Activated CD4-positive, alpha-beta T cell treated with anti-CD3 and anti-CD28 coated beads for 36 hours (primary cell): ENCODE data around the gene CTCF. TPM values are rescaled to one million over a fixed set of nuclear protein-coding genes. Genes with fewer than 3 reads are reported as not detected.

Experiments
- ATAC-seq: fragments of 200-7000 bp; cut with Tn5 transposase; one replicate; pipeline ENCODE4 v1.10.0; 2021; ENCODE audit warnings: mild to moderate bottlenecking, moderate library complexity
- CTCF ChIA-PET: fragments of 350-600 bp; sonication (Branson Sonifier 250); formaldehyde crosslinking; loops from one replicate; lab custom pipeline; 2021; ENCODE audit warnings: antibody characterized with exemption; lab: Charles Lee
- POLR2A ChIA-PET: fragments of 350-600 bp; sonication (Branson Sonifier 250); formaldehyde crosslinking; loops from one replicate; lab custom pipeline; 2021; ENCODE audit warnings: antibody characterized with exemption, inconsistent platforms; lab: Charles Lee
- DNase-seq: peaks from one replicate; pipeline ENCODE4 v3.0.0-alpha.2; 2020
- H3K27ac Mint-ChIP-seq: one replicate; pipeline ENCODE4 v1.8.0; 2021; ENCODE audit warnings: mixed read lengths
- H3K27me3 Mint-ChIP-seq: one replicate; pipeline ENCODE4 v1.8.0; 2021; ENCODE audit warnings: mixed read lengths
- H3K36me3 Mint-ChIP-seq: one replicate; pipeline ENCODE4 v1.8.0; 2021; ENCODE audit warnings: low read depth, mixed read lengths
- H3K4me1 Mint-ChIP-seq: one replicate; pipeline ENCODE4 v1.8.0; 2021; ENCODE audit warnings: mixed read lengths
- H3K4me3 Mint-ChIP-seq: one replicate; pipeline ENCODE4 v1.8.0; 2021; ENCODE audit warnings: mild to moderate bottlenecking, moderate library complexity, mixed read lengths
- H3K9me3 Mint-ChIP-seq: one replicate; pipeline ENCODE4 v1.8.0; 2021; ENCODE audit warnings: low read depth, mixed read lengths
- intact Hi-C, 2 experiments: fragments of 100-400 bp; cut with DNase I in 1 of 2; cut with micrococcal nuclease in 1 of 2; formaldehyde crosslinking; loops; one replicate each; pipeline versions ENCODE4 v1.14.2 to v1.15.1; 2022 to 2024; cut with DNase I, micrococcal nuclease
- total RNA-seq, 2 experiments: library from RNA; stranded (reverse); gene quantifications; one replicate each; pipeline ENCODE4 v1.2.3, GENCODE V29; 2021

CTCF gene
- total RNA-seq, 2 experiments from 2014 or later = 51.0 to 66.4 TPM

DNA sequence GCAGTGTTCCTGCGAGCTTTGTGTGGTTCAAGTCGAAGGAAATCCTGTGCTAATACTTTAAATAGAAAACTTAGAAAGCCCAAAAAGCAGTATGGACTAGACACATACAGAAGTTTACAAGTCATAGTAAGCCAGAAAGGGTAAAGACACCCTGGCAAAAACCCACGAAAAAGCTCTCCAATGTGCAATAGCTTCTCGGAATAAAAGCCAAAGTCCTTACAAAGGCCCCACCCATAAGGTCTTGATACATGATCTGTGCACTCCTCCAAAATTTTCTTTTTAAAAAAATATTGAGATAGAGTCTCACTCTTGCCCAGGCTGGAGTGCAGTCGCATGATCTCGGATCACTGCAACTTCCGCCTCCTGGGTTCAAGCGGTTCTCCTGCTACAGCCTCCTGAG lies 114.6 kb downstream of the CTCF start:
- no peaks in the 10 kb centered on the region for H3K27me3 Mint-ChIP-seq
- no peak for ATAC-seq
- intact Hi-C loops = loop anchor here in 1 of 2 experiments (10.0 kb wide), 1 partner anchor 368 kb away; no protein-coding TSS in a partner anchor
- H3K27ac Mint-ChIP-seq = no peak overlapping the region
- DNase-seq = no peak
- no peaks in the 10 kb centered on the region for H3K9me3 Mint-ChIP-seq
- H3K4me3 Mint-ChIP-seq = no peak overlapping the region
- H3K4me1 Mint-ChIP-seq = peaks cover 2% of the 10 kb centered on the region
- CTCF ChIA-PET = interaction anchor here (0.7 to 2.4 kb wide), 5 partner anchors 9 to 183 kb away, joined by 3 to 12 read pairs (median 4); no protein-coding TSS in a partner anchor
- POLR2A ChIA-PET = no interaction called here
- H3K36me3 Mint-ChIP-seq = no peaks in the 10 kb centered on the region

DNA sequence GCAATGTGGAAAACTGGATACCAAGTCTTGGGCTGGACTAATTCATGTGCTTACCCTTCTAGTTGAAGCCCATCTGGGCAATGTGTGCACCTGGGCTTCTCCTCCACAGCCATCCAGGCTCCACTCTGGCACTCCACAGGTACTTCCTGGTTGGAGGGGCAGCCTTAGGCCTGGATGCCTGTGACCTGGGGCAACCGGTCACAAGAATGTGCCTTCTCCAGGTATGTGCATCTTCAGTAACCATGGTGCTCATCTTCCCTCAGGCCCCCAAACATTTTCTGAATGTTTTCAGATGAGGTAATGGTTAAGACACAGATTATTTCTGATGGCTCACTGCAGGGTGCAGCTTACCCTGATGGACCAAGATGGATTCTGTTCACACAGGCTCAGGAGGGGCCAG lies 115.4 kb downstream of the CTCF start:
- Mint-ChIP-seq H3K4me1 (peaks cover 2% of the 10 kb centered on the region), H3K9me3 (no peaks in the 10 kb centered on the region), H3K36me3 (no peaks in the 10 kb centered on the region), H3K27ac (no peak overlapping the region), H3K4me3 (no peak overlapping the region), H3K27me3 (no peaks in the 10 kb centered on the region)
- DNase-seq (no peak), ATAC-seq (no peak)
- intact Hi-C loops = loop anchor here in 1 of 2 experiments (10.0 kb wide), 1 partner anchor 367 kb away; no protein-coding TSS in a partner anchor
- CTCF ChIA-PET = interaction anchor here (2.4 kb wide), 1 partner anchor 10 kb away, joined by 12 read pairs; no protein-coding TSS in a partner anchor
- POLR2A ChIA-PET = no interaction called here

DNA sequence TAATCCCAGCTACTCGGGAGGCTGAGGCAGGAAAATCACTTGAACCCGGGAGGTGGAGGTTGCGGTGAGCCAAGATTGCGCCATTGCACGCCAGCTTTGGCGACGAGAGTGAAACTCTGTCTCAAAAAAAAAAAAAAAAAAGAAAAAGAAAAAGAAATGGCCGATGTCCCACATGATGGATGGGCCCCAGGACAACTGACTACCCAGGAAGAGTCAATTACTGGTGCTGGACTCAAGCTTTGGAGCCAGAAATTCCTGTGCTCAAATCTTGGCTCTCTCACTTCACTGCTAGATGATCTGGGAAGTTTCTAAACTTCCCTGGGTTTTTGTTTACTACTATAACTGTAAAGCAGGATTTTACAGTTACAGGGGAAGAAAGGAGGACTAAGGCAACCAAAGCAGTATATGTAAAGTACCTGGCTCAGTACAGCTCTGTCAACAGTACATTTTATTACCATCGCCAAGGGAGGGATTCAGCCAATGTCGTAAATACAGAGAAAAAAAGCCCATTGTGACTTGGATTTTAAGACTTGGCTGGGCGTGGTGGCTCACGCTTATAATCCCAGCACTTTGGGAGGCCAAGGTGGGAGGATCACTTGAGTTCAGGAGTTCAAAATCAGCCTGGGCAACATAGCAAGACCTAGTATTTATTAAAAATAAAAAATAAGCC lies 116.2 kb downstream of the CTCF start:
- no peaks in the 10 kb centered on the region for H3K9me3 Mint-ChIP-seq
- no peaks in the 10 kb centered on the region for H3K27me3 Mint-ChIP-seq
- no peaks in the 10 kb centered on the region for H3K36me3 Mint-ChIP-seq
- no peak overlapping the region for H3K27ac Mint-ChIP-seq
- intact Hi-C loops = loop anchor here in 1 of 2 experiments (10.0 kb wide), 1 partner anchor 366 kb away; no protein-coding TSS in a partner anchor
- DNase-seq (no peak), ATAC-seq (no peak)
- H3K4me3 Mint-ChIP-seq = no peak overlapping the region
- ChIA-PET CTCF (interaction anchor here (2.4 kb wide), 1 partner anchor 11 kb away, joined by 12 read pairs; no protein-coding TSS in a partner anchor), POLR2A (interaction anchor here (0.6 kb wide), 1 partner anchor 10 kb away, joined by 3 read pairs; no protein-coding TSS in a partner anchor)
- peaks cover 2% of the 10 kb centered on the region for H3K4me1 Mint-ChIP-seq

DNA sequence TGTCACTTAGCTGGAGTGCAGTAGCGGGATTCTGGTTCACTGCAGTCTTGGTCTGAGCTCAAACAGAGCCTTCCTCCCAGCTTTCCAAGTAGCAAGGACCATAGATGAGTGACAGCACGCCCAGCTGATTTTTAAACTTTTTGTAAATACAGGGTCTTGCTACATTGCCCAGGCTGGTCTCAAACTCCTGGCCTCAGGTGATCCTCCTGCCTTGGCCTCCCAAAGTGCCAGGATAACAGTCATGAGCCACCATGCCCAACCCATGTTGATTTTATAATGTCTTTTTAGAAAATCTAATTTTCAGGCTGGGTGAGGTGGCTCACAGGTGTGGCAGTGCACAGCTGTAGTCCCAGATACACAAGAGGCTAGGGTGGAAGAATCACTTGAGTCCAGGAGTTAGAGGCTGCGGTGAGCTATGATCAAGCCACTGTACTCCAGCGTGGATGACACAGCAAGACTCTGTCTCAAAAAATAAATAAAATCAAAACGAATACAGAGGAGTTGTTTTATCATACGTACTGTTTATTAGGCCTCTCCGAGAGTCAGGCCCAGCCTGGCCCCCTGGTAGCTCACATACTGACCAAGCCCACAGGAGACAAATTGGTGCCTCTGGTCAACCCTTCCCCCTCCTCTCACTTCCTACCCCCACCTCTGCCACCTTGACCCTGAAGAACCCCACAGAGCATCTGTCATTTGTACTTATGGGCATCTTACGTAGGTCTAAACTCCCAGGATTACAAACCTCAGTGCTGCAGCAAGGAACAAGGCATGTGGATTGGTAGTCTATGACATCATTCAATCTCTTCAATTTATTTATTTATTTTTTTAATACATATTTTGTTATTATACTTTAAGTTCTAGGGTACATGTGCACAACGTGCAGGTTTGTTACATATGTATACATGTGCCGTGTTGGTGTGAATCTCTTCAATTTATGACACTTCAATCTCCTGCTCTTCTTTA lies 117.9 kb downstream of the CTCF start:
- no peak for ATAC-seq
- ChIA-PET POLR2A (no interaction called here), CTCF (interaction anchor here (0.7 to 0.8 kb wide), 2 partner anchors 11 to 148 kb away, joined by 3 to 4 read pairs; no protein-coding TSS in a partner anchor)
- no peak for DNase-seq
- Mint-ChIP-seq H3K4me3 (no peak overlapping the region), H3K27me3 (no peaks in the 10 kb centered on the region), H3K27ac (no peak overlapping the region), H3K36me3 (peaks cover 6% of the 10 kb centered on the region), H3K9me3 (no peaks in the 10 kb centered on the region), H3K4me1 (peaks cover 1% of the 10 kb centered on the region)
- intact Hi-C loops = loop anchor here in 1 of 2 experiments (10.0 kb wide), 2 partner anchors 325 to 365 kb away; no protein-coding TSS in a partner anchor

DNA sequence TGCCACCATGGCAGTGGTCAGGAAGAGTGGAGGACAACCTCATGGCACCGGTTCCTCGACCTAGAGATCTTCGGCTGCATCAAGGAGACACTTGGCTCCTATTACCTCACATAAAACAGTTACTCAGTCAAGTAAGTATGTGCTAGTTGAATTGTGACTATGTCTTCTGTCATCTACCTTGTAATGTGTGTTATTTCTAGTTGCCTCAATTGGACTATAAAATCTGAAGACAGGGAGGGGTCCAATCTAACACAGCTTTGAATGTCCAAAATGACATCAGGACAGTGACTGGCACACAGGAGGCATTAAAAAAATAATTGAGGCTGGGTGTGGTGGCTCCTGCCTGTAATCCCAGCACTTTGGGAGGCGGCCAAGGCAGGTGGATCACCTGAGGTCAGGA lies 121.4 kb downstream of the CTCF start:
- no peak for ATAC-seq
- Mint-ChIP-seq H3K4me1 (peaks cover 8% of the 10 kb centered on the region), H3K4me3 (no peak overlapping the region), H3K27ac (no peak overlapping the region), H3K27me3 (no peaks in the 10 kb centered on the region), H3K36me3 (peaks cover 9% of the 10 kb centered on the region), H3K9me3 (no peaks in the 10 kb centered on the region)
- ChIA-PET CTCF (interaction anchor here (1.4 kb wide), 1 partner anchor 163 kb away, joined by 4 read pairs; no protein-coding TSS in a partner anchor), POLR2A (no interaction called here)
- intact Hi-C loops = loop anchor here in 1 of 2 experiments (10.0 kb wide), 1 partner anchor 329 kb away; no protein-coding TSS in a partner anchor
- no peak for DNase-seq

DNA sequence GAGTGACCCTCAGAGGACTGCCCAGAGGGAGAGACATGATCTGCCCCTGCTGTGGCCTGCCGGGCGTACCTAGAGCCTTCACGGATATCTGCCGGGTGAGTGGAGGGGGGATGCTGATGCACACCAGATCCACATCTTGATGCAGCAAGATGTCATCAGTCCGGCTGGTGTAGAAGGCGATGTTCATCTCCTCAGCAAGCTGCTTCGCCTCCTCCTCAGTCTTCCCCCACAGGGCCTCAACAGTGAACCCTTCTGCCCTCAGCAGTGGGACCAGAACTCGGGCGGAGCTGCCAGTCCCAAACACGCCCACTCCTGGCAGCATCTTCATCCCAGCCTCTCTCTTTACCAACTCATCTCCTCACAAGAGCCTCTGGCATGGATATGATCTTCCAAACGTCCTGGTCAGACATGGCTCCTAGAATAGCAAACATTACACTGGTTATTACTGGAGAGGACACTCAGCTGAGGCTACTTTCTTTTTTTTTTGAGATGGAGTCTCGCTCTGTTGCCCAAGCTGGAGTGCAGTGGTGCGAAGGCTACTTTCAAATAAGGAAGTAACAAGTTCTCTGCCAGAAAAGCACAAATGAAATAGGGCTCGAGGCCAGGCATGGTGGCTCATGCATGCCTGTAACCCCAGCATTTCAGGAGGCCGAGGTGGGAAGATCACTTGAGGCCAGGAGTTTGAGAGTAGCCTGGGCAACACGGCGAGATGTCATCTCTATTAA lies 123.2 kb downstream of the CTCF start:
- H3K36me3 Mint-ChIP-seq = peaks cover 9% of the 10 kb centered on the region
- H3K4me3 Mint-ChIP-seq = no peak overlapping the region
- H3K4me1 Mint-ChIP-seq = peaks cover 8% of the 10 kb centered on the region
- ChIA-PET POLR2A (no interaction called here), CTCF (interaction anchor here (0.6 kb wide), 1 partner anchor 192 kb away, joined by 3 read pairs; no protein-coding TSS in a partner anchor)
- no peaks in the 10 kb centered on the region for H3K9me3 Mint-ChIP-seq
- no peak overlapping the region for H3K27ac Mint-ChIP-seq
- intact Hi-C loops = loop anchor here in 1 of 2 experiments (10.0 kb wide), 1 partner anchor 331 kb away; no protein-coding TSS in a partner anchor
- H3K27me3 Mint-ChIP-seq = no peaks in the 10 kb centered on the region
- DNase-seq (no peak), ATAC-seq (no peak)

Other genes with a start within 250 kb of the CTCF start
- gene KCTD19, start 235.8 kb upstream of the CTCF start, total RNA-seq = 1 to 10 TPM; 1.8 to 2.0 TPM
- under 1 TPM; 0.51 to 0.66 TPM for gene LRRC36, start 235.7 kb upstream of the CTCF start, total RNA-seq
- not detected for gene TPPP3, start 169.0 kb upstream of the CTCF start, total RNA-seq
- under 1 TPM; 0.58 to 0.98 TPM for gene ZDHHC1, start 146.0 kb upstream of the CTCF start, total RNA-seq
- gene HSD11B2, start 131.4 kb upstream of the CTCF start, total RNA-seq = 1 to 10 TPM; 2.0 to 2.2 TPM
- 10 to 100 TPM; 16.3 to 17.3 TPM for gene ATP6V0D1, start 81.4 kb upstream of the CTCF start, total RNA-seq
- gene AGRP, start 79.0 kb upstream of the CTCF start, total RNA-seq = not detected
- 10 to 100 TPM; 18.9 to 24.1 TPM for gene RIPOR1, start 33.7 kb upstream of the CTCF start, total RNA-seq
- 100 to 1,000 TPM; 138 to 153 TPM for gene CARMIL2, start 82.6 kb downstream of the CTCF start, total RNA-seq
- gene ACD, start 97.7 kb downstream of the CTCF start, total RNA-seq = 10 to 100 TPM; 52.2 to 52.4 TPM
- gene PARD6A, start 98.4 kb downstream of the CTCF start, total RNA-seq = 1 to 10 TPM; 7.8 to 8.7 TPM
- 10 to 100 TPM; 11.7 to 12.0 TPM for gene ENKD1, start 104.2 kb downstream of the CTCF start, total RNA-seq
- 1 to 10 TPM; 2.4 to 3.0 TPM for gene C16orf86, start 104.3 kb downstream of the CTCF start, total RNA-seq
- 10 to 100 TPM in 1 of 2 experiments, 1 to 10 TPM in 1; 8.7 to 11.5 TPM for gene GFOD2, start 156.8 kb downstream of the CTCF start, total RNA-seq
- 10 to 100 TPM; 15.6 to 18.0 TPM for gene RANBP10, start 244.0 kb downstream of the CTCF start, total RNA-seq
- gene TSNAXIP1, start 244.4 kb downstream of the CTCF start, total RNA-seq = 1 to 10 TPM in 1 of 2 experiments, under 1 TPM in 1; 0.62 to 1.1 TPM